ENCODE measurements around the gene PRIM1.
"Not testable (repeated sequence)": the region's sequence is repeated elsewhere in the genome, so short reads cannot be mapped to it uniquely, and the experiment has no call there.

GRCh38 chr12:56799345-56799744 is 47.2 kb upstream of the PRIM1 start:
- not testable (repeated sequence) for TF ChIP-seq CTCF, POLR2AphosphoS5, POLR2A (IDR thresholded peaks at IDR 0.05)

Data from prostate gland (tissue), 2 donors.